ENCODE data around the gene HUNK.
"Not testable (repeated sequence)": the region's sequence is repeated elsewhere in the genome, so short reads cannot be mapped to it uniquely, and the experiment has no call there.

Gene HUNK

GRCh38 chr21:31924548-31924947 lies 51.7 kb downstream of the HUNK start:
- DNase-seq, result no peak

- no peak for DNase-seq
Measured at GRCh38 chr21:31926498-31926897, 53.7 kb downstream of the HUNK start.

- no peak for DNase-seq
Measured at GRCh38 chr21:31927689-31928353, 55.0 kb downstream of the HUNK start.

- no peak for DNase-seq
Measured at GRCh38 chr21:31928656-31929055, 55.8 kb downstream of the HUNK start.

GRCh38 chr21:31929548-31929947 lies 56.7 kb downstream of the HUNK start:
- no peak for DNase-seq

- no peak for DNase-seq
Measured at GRCh38 chr21:31930001-31930400, 57.2 kb downstream of the HUNK start.

GRCh38 chr21:31931644-31932469 lies 59.0 kb downstream of the HUNK start:
- DNase-seq, result no peak

- no peak for DNase-seq
Measured at GRCh38 chr21:31932470-31932764, 59.6 kb downstream of the HUNK start.

GRCh38 chr21:31937303-31937702 lies 64.5 kb downstream of the HUNK start:
- no peak for DNase-seq

GRCh38 chr21:31938330-31939301 lies 65.8 kb downstream of the HUNK start:
- DNase-seq, result no peak

- DNase-seq, result no peak
Measured at GRCh38 chr21:31941694-31942093, 68.9 kb downstream of the HUNK start.

- DNase-seq, result no peak
Measured at GRCh38 chr21:31943561-31943960, 70.7 kb downstream of the HUNK start.

GRCh38 chr21:31945141-31945540 lies 72.3 kb downstream of the HUNK start:
- DNase-seq, result no peak

- no peak for DNase-seq
Measured at GRCh38 chr21:31945546-31945945, 72.7 kb downstream of the HUNK start.

GRCh38 chr21:31946231-31946630 lies 73.4 kb downstream of the HUNK start:
- DNase-seq, result no peak

GRCh38 chr21:31946876-31947550 lies 74.2 kb downstream of the HUNK start:
- not testable (repeated sequence) for DNase-seq

GRCh38 chr21:31948676-31949075 lies 75.9 kb downstream of the HUNK start:
- DNase-seq, result no peak

GRCh38 chr21:31952828-31953227 lies 80.0 kb downstream of the HUNK start:
- DNase-seq, result no peak

GRCh38 chr21:31957631-31958030 lies 84.8 kb downstream of the HUNK start:
- no peak for DNase-seq

- no peak for DNase-seq
Measured at GRCh38 chr21:31959881-31960280, 87.1 kb downstream of the HUNK start.

- no peak for DNase-seq
Measured at GRCh38 chr21:31961027-31961426, 88.2 kb downstream of the HUNK start.

- no peak for DNase-seq
Measured at GRCh38 chr21:31961704-31962103, 88.9 kb downstream of the HUNK start.

- DNase-seq, result no peak
Measured at GRCh38 chr21:31964692-31965091, 91.9 kb downstream of the HUNK start.

Measured in NCI-H446 treated with DMSO at 0.1 percent for 48 hours (cell line).